Measurements from ENCODE around the gene HBS1L.
"Not testable (repeated sequence)": the region's sequence is repeated elsewhere in the genome, so short reads cannot be mapped to it uniquely, and the experiment has no call there.

HBS1L gene

DNA sequence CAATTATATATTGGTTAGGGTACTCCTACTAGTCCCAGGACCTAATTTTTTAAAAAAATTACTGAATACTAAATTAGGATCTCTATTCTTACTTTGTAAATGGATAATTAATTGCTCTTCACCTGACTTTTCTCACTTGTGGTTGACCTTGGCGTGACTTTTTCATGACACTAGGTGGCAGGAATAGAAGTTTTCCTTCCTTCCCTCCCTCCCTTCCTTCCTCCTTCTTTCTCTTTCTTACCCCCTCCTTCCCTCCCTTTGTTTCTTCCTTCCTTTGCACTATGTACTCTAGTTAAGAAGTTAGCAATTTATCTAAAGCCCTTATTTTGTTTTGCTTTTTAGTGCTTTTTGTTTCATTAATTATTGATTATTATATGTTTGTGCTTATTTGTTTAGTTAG lies 20.4 kb upstream of the HBS1L start:
- DNase-seq (ENCODE audit: low spot score), result no peak

GRCh38 chr6:135073756-135074393 lies 19.3 kb upstream of the HBS1L start:
- no peak for DNase-seq (ENCODE audit: low spot score)

- no peak for DNase-seq (ENCODE audit: low spot score)
Measured at GRCh38 chr6:135073217-135073616, 18.6 kb upstream of the HBS1L start.

- DNase-seq (ENCODE audit: low spot score), result no peak
Measured at GRCh38 chr6:135072753-135073152, 18.1 kb upstream of the HBS1L start.

DNA sequence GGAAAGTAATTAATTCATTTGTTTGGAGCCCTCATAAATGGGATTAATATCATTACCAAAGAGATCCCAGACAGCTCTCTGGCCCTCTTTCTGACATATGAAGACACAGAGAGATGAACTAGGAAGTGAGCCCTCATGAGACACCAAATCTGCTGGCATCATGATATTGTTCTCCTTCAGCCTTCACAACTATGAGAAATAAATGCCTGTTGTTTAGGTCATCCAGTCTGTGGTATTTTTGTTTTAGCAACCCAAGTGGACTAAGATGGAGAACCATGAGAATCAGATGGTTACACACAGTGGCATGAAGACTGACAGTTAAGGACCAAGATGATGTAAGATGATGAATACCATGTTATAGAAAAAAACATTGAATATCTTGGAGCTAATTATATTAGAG lies 16.9 kb upstream of the HBS1L start:
- DNase-seq (ENCODE audit: low spot score), result no peak

GRCh38 chr6:135067911-135068310 lies 13.3 kb upstream of the HBS1L start:
- DNase-seq (ENCODE audit: low spot score), result peak; percentile 57

GRCh38 chr6:135066806-135067205 lies 12.2 kb upstream of the HBS1L start:
- no peak for DNase-seq (ENCODE audit: low spot score)

DNA sequence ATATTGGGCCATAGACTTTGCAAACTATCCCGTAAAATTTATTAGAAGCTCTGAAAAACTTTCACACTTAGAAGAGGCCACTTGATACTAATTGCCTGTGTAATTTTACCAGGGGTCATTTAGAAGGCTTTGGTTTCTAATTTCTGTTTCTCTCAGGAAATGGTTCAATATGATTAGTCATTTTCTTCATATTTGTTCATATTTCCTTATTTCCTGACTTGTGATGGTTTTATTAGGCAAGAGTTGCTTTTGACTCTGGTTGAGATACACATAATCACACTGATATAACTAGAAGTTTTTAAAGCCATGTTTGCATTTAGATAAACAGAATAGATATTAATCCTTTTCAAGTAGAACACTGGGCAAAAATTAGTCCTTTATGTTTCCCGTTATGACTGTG lies 11.8 kb upstream of the HBS1L start:
- no peak for DNase-seq (ENCODE audit: low spot score)

DNA sequence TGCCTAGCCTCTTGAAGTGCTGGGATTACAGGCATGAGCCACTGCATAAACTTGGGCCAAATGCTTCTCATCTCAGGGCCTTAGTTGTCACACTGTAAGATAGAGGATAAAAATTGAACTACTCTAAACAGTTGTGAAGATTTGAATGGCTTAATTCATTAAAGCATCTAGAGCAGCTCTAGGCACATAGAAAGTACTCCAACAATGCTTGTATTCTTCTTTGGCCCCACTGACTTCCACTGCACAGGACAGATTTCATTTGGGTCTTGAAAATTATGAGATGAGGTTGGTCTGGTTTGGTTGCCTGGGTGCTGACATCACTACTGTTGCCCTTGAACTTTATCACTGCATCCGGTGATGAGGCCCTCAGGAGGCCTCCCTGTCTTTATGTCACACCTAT lies 10.0 kb upstream of the HBS1L start:
- peak; percentile 69 for DNase-seq (ENCODE audit: low spot score)

DNA sequence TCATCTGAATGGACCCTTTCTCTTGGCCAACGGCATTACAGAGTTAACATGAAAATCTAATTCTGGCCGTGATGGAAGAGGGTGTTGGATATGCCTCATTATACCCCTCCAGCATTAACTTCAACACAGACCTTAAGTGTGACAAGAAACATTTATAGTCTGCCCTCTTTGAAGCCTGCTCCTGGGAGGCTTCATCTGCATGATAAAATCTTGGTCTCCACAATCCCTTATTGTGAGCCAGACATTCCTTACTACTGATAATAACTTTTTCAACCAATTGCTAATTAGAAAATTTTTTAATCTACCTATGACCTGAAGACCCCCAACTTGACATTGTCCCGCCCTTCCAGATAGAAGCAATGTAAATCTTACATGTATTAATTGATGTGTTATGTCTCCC lies 9.3 kb upstream of the HBS1L start:
- no peak for DNase-seq (ENCODE audit: low spot score)

- DNase-seq (ENCODE audit: low spot score), result no peak
Measured at GRCh38 chr6:135062735-135063134, 8.1 kb upstream of the HBS1L start.

- no peak for DNase-seq (ENCODE audit: low spot score)
Measured at GRCh38 chr6:135060076-135060475, 5.5 kb upstream of the HBS1L start.

DNA sequence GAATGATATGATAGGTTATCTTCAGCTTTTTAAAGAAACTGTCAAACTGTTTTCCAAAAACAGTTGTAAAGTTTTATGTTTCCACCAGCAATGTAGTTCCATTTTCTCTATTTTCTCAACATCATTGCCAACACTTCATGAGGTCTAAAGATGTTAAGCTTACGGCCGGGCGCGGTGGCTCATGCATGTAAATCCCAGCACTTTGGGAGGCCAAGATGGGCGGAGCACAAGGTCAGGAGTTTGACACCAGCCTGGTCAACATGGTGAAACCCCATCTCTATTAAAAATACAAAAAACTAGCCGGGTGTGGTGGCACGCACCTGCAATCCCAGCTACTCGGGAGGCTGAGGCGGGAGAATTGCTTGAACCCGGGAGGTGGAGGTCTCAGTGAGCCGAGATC lies 3.7 kb upstream of the HBS1L start:
- not testable (repeated sequence) for DNase-seq (ENCODE audit: low spot score)

- no peak for DNase-seq (ENCODE audit: low spot score)
Measured at GRCh38 chr6:135056632-135057031, 2.0 kb upstream of the HBS1L start.

- DNase-seq (ENCODE audit: low spot score), result no peak
Measured at GRCh38 chr6:135054226-135054568, 425 bp downstream of the HBS1L start.

- DNase-seq (ENCODE audit: low spot score), result no peak
Measured at GRCh38 chr6:135053406-135053805, 1.2 kb downstream of the HBS1L start.

GRCh38 chr6:135052939-135053338 lies 1.7 kb downstream of the HBS1L start:
- DNase-seq (ENCODE audit: low spot score), result no peak

GRCh38 chr6:135048915-135049314 lies 5.7 kb downstream of the HBS1L start:
- DNase-seq (ENCODE audit: low spot score), result no peak

DNA sequence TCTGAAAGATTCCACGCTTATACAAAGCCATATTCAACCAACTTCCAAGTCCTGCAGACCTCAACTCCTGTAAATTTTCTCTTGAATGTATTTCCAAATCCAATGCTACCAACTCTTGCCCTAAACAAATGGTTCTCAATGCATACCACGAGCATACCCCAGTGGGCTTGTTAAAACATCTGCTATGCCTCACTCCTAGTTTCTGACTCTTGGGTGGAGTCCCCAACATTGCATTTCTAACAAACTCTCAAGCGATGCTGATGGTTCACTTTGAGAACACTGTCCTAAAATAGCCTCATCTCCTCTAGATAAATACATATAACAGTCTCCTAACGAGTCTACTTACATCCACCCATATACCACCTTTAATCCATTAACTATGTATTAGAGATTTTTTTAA lies 7.3 kb downstream of the HBS1L start:
- DNase-seq (ENCODE audit: low spot score), result no peak

DNA sequence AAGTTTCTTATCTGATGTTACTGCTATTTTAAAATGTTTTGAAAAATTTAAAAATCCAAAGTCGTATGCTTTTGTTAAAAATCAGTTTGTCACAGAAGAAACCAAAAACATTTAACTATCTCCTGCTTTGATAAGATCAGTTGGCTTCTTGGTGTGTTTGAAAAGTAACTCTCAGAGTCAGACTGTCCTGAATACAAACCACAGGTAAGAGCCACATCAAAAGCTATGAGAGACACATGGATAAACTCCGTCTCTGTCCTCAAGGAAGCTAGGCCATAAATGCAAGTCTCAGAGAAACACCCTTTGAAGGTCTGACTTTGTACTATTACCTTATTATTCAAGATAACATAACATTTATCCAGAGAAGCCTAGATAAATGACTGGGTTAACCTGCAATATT lies 7.7 kb downstream of the HBS1L start:
- DNase-seq (ENCODE audit: low spot score), result no peak

- no peak for DNase-seq (ENCODE audit: low spot score)
Measured at GRCh38 chr6:135044639-135045038, 10.0 kb downstream of the HBS1L start.

- no peak for DNase-seq (ENCODE audit: low spot score)
Measured at GRCh38 chr6:135043846-135044245, 10.8 kb downstream of the HBS1L start.

- DNase-seq (ENCODE audit: low spot score), result no peak
Measured at GRCh38 chr6:135043364-135043763, 11.3 kb downstream of the HBS1L start.

GRCh38 chr6:135038335-135038734 lies 16.3 kb downstream of the HBS1L start:
- no peak for DNase-seq (ENCODE audit: low spot score)

GRCh38 chr6:135037541-135037940 lies 17.1 kb downstream of the HBS1L start:
- DNase-seq (ENCODE audit: low spot score), result no peak
